HepG2 (cell line): Measurements from ENCODE around the gene CITED4.

Experiments used
- CTCF ChIP-seq: sonication (generic); formaldehyde crosslinking; IDR thresholded peaks from 2 replicates; pipeline ENCODE4 v1.5.0; 2020; ENCODE audit warnings: mild to moderate bottlenecking, missing genetic modification reagents, moderate library complexity
- HMG20B ChIP-seq: conservative IDR thresholded peaks from 2 replicates; pipeline ENCODE4 v1.6.1; 2016; ENCODE audit warnings: missing genetic modification reagents, missing compliant biosample characterization
- KDM6A ChIP-seq: IDR thresholded peaks from 2 replicates; pipeline ENCODE4 v1.6.1; 2016; ENCODE audit warnings: low read depth
- MAX ChIP-seq: IDR thresholded peaks from 2 replicates; pipeline ENCODE4 v1.6.1; 2012; ENCODE audit warnings: inconsistent platforms
- SIN3B ChIP-seq: fragments of 150-350 bp; IDR thresholded peaks from 2 replicates; pipeline ENCODE4 v1.6.1; 2014; ENCODE audit warnings: low read length
- SOX6 ChIP-seq, 2 experiments: fragments of 450-650 bp in 1 of 2; sonication (generic) in 1 of 2; formaldehyde crosslinking in 1 of 2; IDR thresholded peaks; 2 replicates each; pipeline versions ENCODE4 v1.4.0 to v1.6.1; 2017 to 2020; ENCODE audit warnings: antibody characterized with exemption in 1 of 2, mild to moderate bottlenecking in 1 of 2, missing genetic modification reagents in 1 of 2
- ZIK1 ChIP-seq: sonication (generic); formaldehyde crosslinking; IDR thresholded peaks from 2 replicates; pipeline ENCODE4 v1.5.0; 2020; ENCODE audit warnings: mild to moderate bottlenecking, low read depth, missing genetic modification reagents, borderline replicate concordance
- ZNF274 ChIP-seq: sonication (generic); formaldehyde crosslinking; IDR thresholded peaks from 2 replicates; pipeline ENCODE4 v1.5.1; 2020; ENCODE audit warnings: mild to moderate bottlenecking, missing genetic modification reagents

- TF ChIP-seq SOX6 (IDR thresholded peaks at IDR 0.05) = no peak
- TF ChIP-seq SOX6 (CRISPR knock-in tag; IDR thresholded peaks at IDR 0.05) = no peak
- TF ChIP-seq MAX = no peak
- TF ChIP-seq SIN3B = no peak
- TF ChIP-seq KDM6A (CRISPR knock-in tag) = no peak
- TF ChIP-seq ZNF274 (CRISPR knock-in tag) = no peak
- no peak for TF ChIP-seq CTCF (CRISPR knock-in tag)
- TF ChIP-seq HMG20B (CRISPR knock-in tag) = no peak
- no peak for TF ChIP-seq ZIK1 (CRISPR knock-in tag)
Measured at GRCh38 chr1:40842691-40843090, 19.5 kb downstream of the CITED4 start.
